ENCODE data around the gene MYO3B.

GRCh38 chr2:170354388-170354787 lies 176.4 kb downstream of the MYO3B start:
- TF ChIP-seq, protein P1, sequence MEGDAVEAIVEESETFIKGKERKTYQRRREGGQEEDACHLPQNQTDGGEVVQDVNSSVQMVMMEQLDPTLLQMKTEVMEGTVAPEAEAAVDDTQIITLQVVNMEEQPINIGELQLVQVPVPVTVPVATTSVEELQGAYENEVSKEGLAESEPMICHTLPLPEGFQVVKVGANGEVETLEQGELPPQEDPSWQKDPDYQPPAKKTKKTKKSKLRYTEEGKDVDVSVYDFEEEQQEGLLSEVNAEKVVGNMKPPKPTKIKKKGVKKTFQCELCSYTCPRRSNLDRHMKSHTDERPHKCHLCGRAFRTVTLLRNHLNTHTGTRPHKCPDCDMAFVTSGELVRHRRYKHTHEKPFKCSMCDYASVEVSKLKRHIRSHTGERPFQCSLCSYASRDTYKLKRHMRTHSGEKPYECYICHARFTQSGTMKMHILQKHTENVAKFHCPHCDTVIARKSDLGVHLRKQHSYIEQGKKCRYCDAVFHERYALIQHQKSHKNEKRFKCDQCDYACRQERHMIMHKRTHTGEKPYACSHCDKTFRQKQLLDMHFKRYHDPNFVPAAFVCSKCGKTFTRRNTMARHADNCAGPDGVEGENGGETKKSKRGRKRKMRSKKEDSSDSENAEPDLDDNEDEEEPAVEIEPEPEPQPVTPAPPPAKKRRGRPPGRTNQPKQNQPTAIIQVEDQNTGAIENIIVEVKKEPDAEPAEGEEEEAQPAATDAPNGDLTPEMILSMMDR (optimal IDR thresholded peaks at IDR 0.05 in 1 of 3, IDR thresholded peaks at IDR 0.05 in 1 of 3, conservative IDR thresholded peaks at IDR 0.05 in 1 of 3; ENCODE audit: extremely low read depth in 1 of 3, insufficient read depth in 2 of 3, low read length in 3 of 3), result no peak
- no peak for TF ChIP-seq EZH2 (IDR thresholded peaks at IDR 0.05; ENCODE audit: low read length)
